ENCODE results near the gene MYL6.

DNA sequence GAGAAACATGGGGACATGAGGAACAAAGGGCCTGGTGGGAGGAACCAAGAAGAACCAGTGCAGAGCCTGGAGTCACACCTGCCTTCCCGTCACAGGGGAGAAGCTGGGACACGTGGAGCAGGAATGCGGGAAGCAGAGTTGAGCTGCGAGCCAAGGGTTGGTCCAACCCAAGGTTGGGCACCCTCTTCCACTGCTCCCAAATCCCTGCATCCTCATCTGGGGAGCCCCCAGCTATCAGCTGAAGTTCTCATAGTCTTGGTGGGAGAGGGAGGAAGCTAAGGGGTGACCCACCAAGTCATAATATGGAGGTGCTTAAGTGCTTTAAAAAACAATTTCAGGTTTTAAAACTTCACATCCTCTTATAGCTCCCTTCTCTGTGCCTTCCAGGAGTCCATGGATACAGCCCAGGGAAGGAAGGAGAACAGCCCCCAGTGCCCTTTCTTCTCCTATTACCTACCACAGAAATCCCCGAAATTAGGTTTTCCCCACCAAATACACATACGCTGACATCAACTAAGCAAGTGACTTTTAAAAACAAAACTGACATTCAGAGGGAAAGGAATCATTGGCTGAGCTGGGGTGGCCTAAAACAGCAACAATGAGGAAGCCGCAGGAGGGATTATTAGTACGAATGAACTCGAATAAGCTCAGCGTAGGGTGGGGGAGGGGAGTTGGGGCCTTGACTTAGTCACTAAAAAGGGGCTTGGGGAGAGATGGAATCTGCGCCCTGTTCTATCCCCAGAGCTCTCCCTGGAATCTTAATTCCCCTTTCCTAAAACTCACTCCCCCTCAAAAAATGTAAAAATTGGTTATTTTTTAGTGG, 4.5 kb downstream of the MYL6 start:
- no peak for TF ChIP-seq EZH2 (IDR thresholded peaks at IDR 0.05; ENCODE audit: borderline replicate concordance, control insufficient read depth, low read depth, low read length)
- TF ChIP-seq POLR2A (IDR thresholded peaks at IDR 0.05; ENCODE audit: low read depth, low read length) = peak; percentile 47
- TF ChIP-seq CTCF (IDR thresholded peaks at IDR 0.05 in 2 of 3, conservative IDR thresholded peaks at IDR 0.05 in 1 of 3; ENCODE audit: control insufficient read depth in 2 of 3, extremely low read depth in 1 of 3, insufficient read depth in 1 of 3, low read depth in 3 of 3, low read length in 3 of 3) = no peak
- TF ChIP-seq RCOR1 (conservative IDR thresholded peaks at IDR 0.05; ENCODE audit: low read depth, low read length) = no peak
